Neural crest cell (in vitro differentiated cells): ENCODE data around the gene OR14I1. TPM values are rescaled to one million over a fixed set of nuclear protein-coding genes. Genes with fewer than 3 reads are reported as not detected.

ENCODE experiments used
- DNase-seq: peaks from one replicate; pipeline ENCODE4 v3.0.0; 2021; ENCODE audit warnings: low read depth, mixed read lengths, low spot score
- H3K27ac Mint-ChIP-seq: one replicate; pipeline ENCODE4 v1.8.0; 2021; ENCODE audit warnings: mild to moderate bottlenecking, mixed read lengths; ENCODE audit not compliant: unreplicated experiment
- H3K27me3 Mint-ChIP-seq: 2 replicates; pipeline ENCODE4 v1.8.0; 2021; ENCODE audit warnings: low read depth, mild to moderate bottlenecking, mixed read lengths
- H3K36me3 Mint-ChIP-seq: 2 replicates; pipeline ENCODE4 v1.8.0; 2021; ENCODE audit warnings: low read depth, mild to moderate bottlenecking, mixed read lengths
- H3K4me1 Mint-ChIP-seq: 2 replicates; pipeline ENCODE4 v1.8.0; 2021; ENCODE audit warnings: mixed read lengths
- H3K4me3 Mint-ChIP-seq: one replicate; pipeline ENCODE4 v1.8.0; 2021; ENCODE audit warnings: mild to moderate bottlenecking, mixed read lengths
- H3K9me3 Mint-ChIP-seq: 2 replicates; pipeline ENCODE4 v1.8.0; 2021; ENCODE audit warnings: mixed read lengths
- total RNA-seq: library from RNA; stranded (reverse); gene quantifications from 2 replicates; pipeline ENCODE4 v1.2.1, GENCODE V29; 2021
- TF ChIP-seq, protein P1 (sequence below): fragments of 200-600 bp; sonication (generic); conservative IDR thresholded peaks from 2 replicates; pipeline ENCODE4 v1.5.0; 2021; ENCODE audit warnings: antibody characterized with exemption, mild to moderate bottlenecking

Gene OR14I1
- total RNA-seq, 1 donor from 2014 or later, result not detected

GRCh38 chr1:248697907-248698306 is 4.7 kb downstream of the OR14I1 start:
- peaks cover 15% of the 10 kb centered on the region for H3K9me3 Mint-ChIP-seq
- peaks cover 9% of the 10 kb centered on the region for H3K36me3 Mint-ChIP-seq
- H3K4me1 Mint-ChIP-seq, result no peaks in the 10 kb centered on the region

DNA sequence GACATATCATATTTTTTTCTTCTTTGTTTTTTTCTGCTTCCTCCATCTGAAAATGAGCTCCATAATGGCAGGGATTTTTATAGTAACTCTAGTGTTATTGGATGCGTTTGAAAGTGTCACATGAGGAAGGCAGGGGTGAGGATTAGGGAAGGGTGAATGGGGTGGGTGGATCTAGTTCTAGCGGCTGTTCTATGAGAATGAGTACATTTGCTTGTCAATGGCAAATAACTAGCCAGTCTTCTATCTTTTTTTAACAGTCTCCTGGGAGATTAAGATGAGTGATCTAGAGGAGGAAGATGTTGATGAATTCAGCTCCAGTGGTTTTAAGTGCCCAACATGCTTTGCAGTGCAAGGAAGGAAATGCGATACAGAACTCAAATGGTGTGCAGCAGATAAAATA is 5.8 kb downstream of the OR14I1 start:
- H3K27me3 Mint-ChIP-seq, result no peaks in the 10 kb centered on the region
- H3K9me3 Mint-ChIP-seq, result peaks cover 19% of the 10 kb centered on the region
- no peak overlapping the region for H3K27ac Mint-ChIP-seq
- no peak for DNase-seq
- TF ChIP-seq, protein P1, sequence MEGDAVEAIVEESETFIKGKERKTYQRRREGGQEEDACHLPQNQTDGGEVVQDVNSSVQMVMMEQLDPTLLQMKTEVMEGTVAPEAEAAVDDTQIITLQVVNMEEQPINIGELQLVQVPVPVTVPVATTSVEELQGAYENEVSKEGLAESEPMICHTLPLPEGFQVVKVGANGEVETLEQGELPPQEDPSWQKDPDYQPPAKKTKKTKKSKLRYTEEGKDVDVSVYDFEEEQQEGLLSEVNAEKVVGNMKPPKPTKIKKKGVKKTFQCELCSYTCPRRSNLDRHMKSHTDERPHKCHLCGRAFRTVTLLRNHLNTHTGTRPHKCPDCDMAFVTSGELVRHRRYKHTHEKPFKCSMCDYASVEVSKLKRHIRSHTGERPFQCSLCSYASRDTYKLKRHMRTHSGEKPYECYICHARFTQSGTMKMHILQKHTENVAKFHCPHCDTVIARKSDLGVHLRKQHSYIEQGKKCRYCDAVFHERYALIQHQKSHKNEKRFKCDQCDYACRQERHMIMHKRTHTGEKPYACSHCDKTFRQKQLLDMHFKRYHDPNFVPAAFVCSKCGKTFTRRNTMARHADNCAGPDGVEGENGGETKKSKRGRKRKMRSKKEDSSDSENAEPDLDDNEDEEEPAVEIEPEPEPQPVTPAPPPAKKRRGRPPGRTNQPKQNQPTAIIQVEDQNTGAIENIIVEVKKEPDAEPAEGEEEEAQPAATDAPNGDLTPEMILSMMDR, result no peak
- H3K4me3 Mint-ChIP-seq, result no peak overlapping the region
- H3K4me1 Mint-ChIP-seq, result no peaks in the 10 kb centered on the region
- H3K36me3 Mint-ChIP-seq, result peaks cover 9% of the 10 kb centered on the region

More at GRCh38 chr1:248697907-248698306, 4.7 kb downstream of the OR14I1 start:
- TF ChIP-seq, protein P1, result no peak
- no peak overlapping the region for H3K27ac Mint-ChIP-seq
- H3K27me3 Mint-ChIP-seq, result no peaks in the 10 kb centered on the region
- no peak overlapping the region for H3K4me3 Mint-ChIP-seq
- DNase-seq, result no peak

DNA sequence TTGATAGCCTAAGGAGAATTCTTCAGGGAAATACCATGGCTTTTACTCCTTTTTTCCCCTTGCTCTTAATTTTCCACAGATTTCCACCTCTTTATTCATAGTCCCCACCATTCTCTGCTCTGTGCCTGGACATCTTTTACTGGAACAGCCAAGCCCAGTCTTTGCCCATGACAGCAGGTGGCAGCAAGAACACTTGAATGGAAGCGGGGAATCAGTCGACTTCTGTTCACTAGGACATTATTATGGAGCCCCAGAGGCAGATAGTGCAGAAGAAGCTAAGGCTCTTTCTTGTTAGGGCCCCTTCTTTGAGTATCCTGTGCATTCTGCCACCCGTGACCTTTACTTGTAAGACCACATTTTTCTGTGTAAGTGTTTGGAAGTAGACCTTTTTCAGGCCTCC is 6.3 kb downstream of the OR14I1 start:
- H3K27ac Mint-ChIP-seq, result no peak overlapping the region
- no peaks in the 10 kb centered on the region for H3K4me1 Mint-ChIP-seq
- peaks cover 20% of the 10 kb centered on the region for H3K9me3 Mint-ChIP-seq
- TF ChIP-seq, protein P1, result no peak
- H3K27me3 Mint-ChIP-seq, result no peaks in the 10 kb centered on the region
- peaks cover 10% of the 10 kb centered on the region for H3K36me3 Mint-ChIP-seq
- no peak overlapping the region for H3K4me3 Mint-ChIP-seq
- DNase-seq, result no peak

DNA sequence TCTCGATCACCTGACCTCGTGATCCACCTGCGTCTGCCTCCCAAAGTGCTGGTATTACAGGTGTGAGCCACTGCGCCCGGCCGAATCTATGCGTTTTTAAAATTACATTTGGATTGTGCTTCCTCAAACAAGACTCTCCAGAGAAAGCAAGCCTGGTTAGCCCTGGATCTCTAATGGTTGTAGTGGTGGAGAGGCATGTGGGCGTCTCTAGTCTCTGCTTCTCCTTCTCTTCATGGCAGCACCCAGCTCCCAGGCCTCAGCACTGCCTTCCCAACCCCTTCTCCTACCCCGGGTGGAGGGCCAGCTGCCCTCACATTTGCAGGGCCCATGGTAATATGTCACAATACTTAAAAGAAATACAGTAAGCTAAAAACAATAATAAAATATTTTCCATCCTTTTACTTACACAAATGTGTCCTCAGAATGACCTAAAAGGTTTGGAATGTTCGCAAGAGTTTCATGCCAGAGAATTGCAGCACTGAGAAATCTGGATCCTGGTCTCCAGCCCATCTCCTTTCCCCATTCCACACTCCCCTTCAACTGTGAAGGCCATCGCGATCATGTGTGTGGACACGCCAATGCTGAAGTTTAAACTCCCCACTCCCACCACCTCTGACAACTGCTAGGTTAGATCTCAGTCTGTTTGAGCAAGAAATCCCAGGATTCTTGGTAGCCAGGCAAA is 7.0 kb downstream of the OR14I1 start:
- Mint-ChIP-seq H3K4me3 (no peak overlapping the region), H3K36me3 (peaks cover 12% of the 10 kb centered on the region), H3K4me1 (no peaks in the 10 kb centered on the region), H3K9me3 (peaks cover 21% of the 10 kb centered on the region), H3K27ac (no peak overlapping the region), H3K27me3 (no peaks in the 10 kb centered on the region)
- TF ChIP-seq, protein P1, result no peak
- DNase-seq, result no peak

DNA sequence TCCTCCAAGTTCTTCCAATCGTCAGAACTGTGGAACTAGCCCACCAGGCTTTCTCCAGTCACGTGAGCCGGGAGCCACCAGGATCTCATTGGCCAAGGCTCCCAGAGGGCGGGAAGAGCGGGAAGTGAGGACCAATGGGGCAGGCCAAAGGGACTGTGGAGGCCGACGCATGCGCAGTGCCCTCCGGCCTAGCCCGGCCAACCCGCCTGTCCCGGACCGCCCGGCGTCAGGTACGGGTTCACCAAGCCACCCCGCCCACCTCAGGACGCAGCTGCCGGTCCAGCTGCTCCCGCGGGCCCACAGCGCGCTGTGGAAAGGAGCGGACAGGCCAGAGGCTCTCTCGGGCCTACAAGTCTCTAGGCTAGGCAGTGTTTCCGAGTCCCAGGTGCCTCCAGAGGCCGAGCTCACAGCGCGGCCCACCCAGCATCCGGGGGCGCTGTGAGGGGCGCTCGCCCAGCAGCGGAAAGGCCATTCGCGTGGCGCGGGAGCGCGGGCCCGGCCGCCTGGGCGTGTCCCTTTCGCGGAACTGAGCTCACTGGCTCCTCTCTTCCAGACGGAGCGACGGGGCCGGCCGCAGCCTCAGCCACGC is 10.9 kb downstream of the OR14I1 start:
- no peaks in the 10 kb centered on the region for H3K4me1 Mint-ChIP-seq
- DNase-seq, result no peak
- peaks cover 17% of the 10 kb centered on the region for H3K9me3 Mint-ChIP-seq
- no peak overlapping the region for H3K27ac Mint-ChIP-seq
- H3K27me3 Mint-ChIP-seq, result no peaks in the 10 kb centered on the region
- H3K4me3 Mint-ChIP-seq, result no peak overlapping the region
- peaks cover 7% of the 10 kb centered on the region for H3K36me3 Mint-ChIP-seq
- TF ChIP-seq, protein P1, result no peak
